Adrenal gland (tissue), 12 donors: ENCODE results near the gene PRR7. TPM values are rescaled to one million over a fixed set of nuclear protein-coding genes. Genes with fewer than 3 reads are reported as not detected.

Experiments used
- DNase-seq, 7 donors: peaks; one replicate each; pipeline ENCODE4 v3.0.0-alpha.2; 2019 to 2020
- H3K27ac ChIP-seq, 5 donors: fragments of 200-600 bp; sonication (generic) in 4 of 5; 1 replicate in 3 of 5; 2 replicates in 2 of 5; pipeline versions ENCODE4 v1.5.1 to v1.8.0; 2016 to 2020; ENCODE audit warnings: mild to moderate bottlenecking in 1 of 5
- H3K27me3 ChIP-seq: fragments of 200-600 bp; 2 replicates; pipeline ENCODE4 v1.8.0; 2021
- H3K36me3 ChIP-seq, 2 donors: fragments of 200-600 bp; replicated peaks in 1 of 2; 1 replicate in 1 of 2; 2 replicates in 1 of 2; pipeline versions ENCODE4 v1.5.1 to v1.8.0; 2018 to 2022
- H3K4me1 ChIP-seq, 2 donors: fragments of 200-600 bp; replicated peaks in 1 of 2; 1 replicate in 1 of 2; 2 replicates in 1 of 2; pipeline versions ENCODE4 v1.5.1 to v1.8.0; 2018 to 2021
- H3K4me3 ChIP-seq, 4 donors: fragments of 200-600 bp; sonication (generic) in 3 of 4; one replicate each; pipeline ENCODE4 v1.5.1; 2016 to 2018
- H3K9me3 ChIP-seq, 3 donors: fragments of 200-600 bp; sonication (generic) in 1 of 3; replicated peaks in 1 of 3; 1 replicate in 2 of 3; 2 replicates in 1 of 3; pipeline versions ENCODE4 v1.5.1 to v1.8.0; 2016 to 2021
- POLR2A ChIP-seq, 2 donors: fragments of 450-650 bp; IDR thresholded peaks; one replicate each; pipeline ENCODE4 v1.6.1; 2017; ENCODE audit warnings: antibody characterized with exemption in 2 of 2, mild to moderate bottlenecking in 2 of 2, moderate library complexity in 1 of 2
- WGBS, 4 donors: extraction: QIAGEN DNeasy Blood & Tissue Kit in 2 of 4; methylation state at CpG; one replicate each; pipeline versions ENCODE4 v1.1.5 to v1.1.7; 2013 to 2017; 5-methylcytosine and 5-hydroxymethylcytosine counted together
- intact Hi-C, 2 donors: fragments of 100-400 bp; cut with DNase I; formaldehyde crosslinking; loops; one replicate each; pipeline versions ENCODE4 v1.14.1 to v1.15.0; 2022 to 2023
- polyA plus RNA-seq, 3 donors: library from polyadenylated mRNA; stranded (reverse); fragments of 200-250 nt in 2 of 3; fragments of 350-450 nt in 1 of 3; fragmentation: Illumina TruSeq in 1 of 3; extraction: RNeasy Lipid Tissue Mini Kit (QIAGEN cat#74804) in 1 of 3; gene quantifications; one replicate each; pipeline ENCODE4 v1.2.3, GENCODE V29; 2013 to 2014
- total RNA-seq, 9 donors: library from RNA; depleted of rRNA in 4 of 9; stranded (reverse); fragments of >200 nt in 4 of 9; fragments of 120-200 nt in 1 of 9; fragmentation: NEBNext Ultra II Directional in 1 of 9; extraction: Animal tissue kit (Norgen Biotek cat#: 25700) in 1 of 9; gene quantifications; one replicate each; pipeline versions ENCODE4 v1.1.0 to v1.2.4, GENCODE V29; 2013 to 2023
- TF ChIP-seq, protein P1 (sequence below), 6 experiments: fragments of 450-650 bp in 4 of 6; fragments of 200-600 bp in 2 of 6; sonication (generic) in 1 of 6; IDR thresholded peaks; 1 replicate in 5 of 6; 2 replicates in 1 of 6; pipeline versions ENCODE4 v1.5.1 to v1.8.0; 2016 to 2021; ENCODE audit warnings: antibody characterized with exemption in 6 of 6, mild to moderate bottlenecking in 2 of 6, moderate library complexity in 1 of 6
- donor health status: healthy with polysubstance abuse.
- donor health status: Bipolar disorder and iron deficiency.
- donor health status: DM: yes; HTN: yes; CAD: no.
- donor health status: DM: no; HTN: no; CAD: no.
- donor health status: DM: no; HTN: no; CAD: no.
- donor health status: DM: yes; HTN: yes; CAD: no.

Gene PRR7
- total and polyA plus RNA-seq, 12 donors: 0.55 to 13.5 (median 6.1) TPM; not detected in 1

GRCh38 chr5:177421062-177421798 lies 25.4 kb upstream of the PRR7 start:
- Histone ChIP-seq H3K36me3 (no peaks in the 10 kb centered on the region), H3K27ac (no peak overlapping the region), H3K9me3 (no peaks in the 10 kb centered on the region), H3K4me1 (peaks cover 4 to 6% of the 10 kb centered on the region in 2 donors), H3K27me3 (no peaks in the 10 kb centered on the region), H3K4me3 (no peak overlapping the region)
- WGBS, 4 donors: 73 to 79% (median 76%) methylated on average over 6 of the region's 6 CpGs
- intact Hi-C loops: no loop called here
- TF ChIP-seq POLR2A (IDR thresholded peaks at IDR 0.05): no peak
- TF ChIP-seq, protein P1, sequence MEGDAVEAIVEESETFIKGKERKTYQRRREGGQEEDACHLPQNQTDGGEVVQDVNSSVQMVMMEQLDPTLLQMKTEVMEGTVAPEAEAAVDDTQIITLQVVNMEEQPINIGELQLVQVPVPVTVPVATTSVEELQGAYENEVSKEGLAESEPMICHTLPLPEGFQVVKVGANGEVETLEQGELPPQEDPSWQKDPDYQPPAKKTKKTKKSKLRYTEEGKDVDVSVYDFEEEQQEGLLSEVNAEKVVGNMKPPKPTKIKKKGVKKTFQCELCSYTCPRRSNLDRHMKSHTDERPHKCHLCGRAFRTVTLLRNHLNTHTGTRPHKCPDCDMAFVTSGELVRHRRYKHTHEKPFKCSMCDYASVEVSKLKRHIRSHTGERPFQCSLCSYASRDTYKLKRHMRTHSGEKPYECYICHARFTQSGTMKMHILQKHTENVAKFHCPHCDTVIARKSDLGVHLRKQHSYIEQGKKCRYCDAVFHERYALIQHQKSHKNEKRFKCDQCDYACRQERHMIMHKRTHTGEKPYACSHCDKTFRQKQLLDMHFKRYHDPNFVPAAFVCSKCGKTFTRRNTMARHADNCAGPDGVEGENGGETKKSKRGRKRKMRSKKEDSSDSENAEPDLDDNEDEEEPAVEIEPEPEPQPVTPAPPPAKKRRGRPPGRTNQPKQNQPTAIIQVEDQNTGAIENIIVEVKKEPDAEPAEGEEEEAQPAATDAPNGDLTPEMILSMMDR (IDR thresholded peaks at IDR 0.05): no peak
- no peak for DNase-seq

DNA sequence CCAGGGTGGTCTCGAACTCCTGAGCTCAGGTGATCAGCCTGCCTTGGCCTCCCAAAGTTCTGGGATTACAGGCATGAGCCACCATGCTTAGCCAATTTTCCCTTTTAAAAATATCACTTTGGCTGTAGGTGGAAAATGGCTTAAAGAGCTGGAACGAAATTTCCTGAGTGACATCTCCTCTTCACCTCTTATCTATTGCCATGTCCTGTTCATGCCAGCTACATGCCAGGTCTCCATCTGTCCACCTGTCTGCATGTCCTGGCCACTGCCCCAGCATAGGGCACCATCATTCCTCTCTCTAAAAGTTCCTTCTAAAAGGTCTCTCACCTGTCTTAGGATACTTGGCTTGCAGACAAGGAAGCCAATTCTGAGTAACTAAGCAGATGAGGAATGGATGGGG lies 22.9 kb upstream of the PRR7 start:
- H3K4me1 ChIP-seq: peaks cover 12 to 25% of the 10 kb centered on the region in 2 donors
- TF ChIP-seq POLR2A (IDR thresholded peaks at IDR 0.05): no peak
- TF ChIP-seq, protein P1 (IDR thresholded peaks at IDR 0.05): no peak
- H3K36me3 ChIP-seq: no peaks in the 10 kb centered on the region
- H3K4me3 ChIP-seq: no peak overlapping the region
- no peak overlapping the region for H3K27ac ChIP-seq
- H3K27me3 ChIP-seq: no peaks in the 10 kb centered on the region
- intact Hi-C loops: no loop called here
- DNase-seq: no peak
- no peaks in the 10 kb centered on the region for H3K9me3 ChIP-seq
- WGBS, 4 donors: 70 to 89% (median 81%) methylated on average over 2 of the region's 2 CpGs

DNA sequence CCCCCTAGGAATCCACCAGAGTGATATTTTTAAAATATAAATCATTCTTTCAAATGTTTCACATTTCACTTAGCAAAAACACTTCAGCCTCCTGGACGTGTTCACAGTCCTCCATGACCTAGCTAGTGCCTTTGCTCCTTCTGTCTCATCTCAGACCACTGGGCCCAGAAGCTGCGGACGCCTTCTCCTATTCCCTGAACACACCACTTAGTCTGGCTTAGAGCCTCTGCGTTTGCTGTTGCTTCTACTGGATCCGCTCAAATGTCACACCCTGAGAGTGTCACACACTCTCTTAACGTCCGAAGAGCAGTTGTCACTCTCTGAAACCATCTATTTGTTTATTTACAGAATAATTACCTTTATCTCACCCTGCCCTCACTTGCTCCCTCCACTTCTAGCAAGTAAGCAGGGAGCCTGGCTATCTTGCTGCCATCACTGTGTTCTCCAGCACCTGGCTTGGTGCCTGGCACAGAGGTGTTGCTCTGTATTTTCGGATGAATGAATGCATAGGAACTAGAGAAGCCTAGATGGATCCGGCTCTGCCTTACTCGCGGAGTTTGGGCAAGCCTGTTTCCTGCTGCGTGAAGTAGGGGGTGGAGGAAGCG lies 21.3 kb upstream of the PRR7 start:
- H3K4me3 ChIP-seq: peak overlapping the region in 2 of 4 donors; percentile 35 to 52
- 49 to 54% (median 51%) methylated on average over 12 to 13 of the region's 13 CpGs for WGBS, 4 donors
- peak in 2 of 7 donors; percentile 20 to 51 for DNase-seq
- no peaks in the 10 kb centered on the region for H3K9me3 ChIP-seq
- no peaks in the 10 kb centered on the region for H3K36me3 ChIP-seq
- intact Hi-C loops: no loop called here
- H3K27me3 ChIP-seq: no peaks in the 10 kb centered on the region
- H3K4me1 ChIP-seq: peaks cover 12 to 27% of the 10 kb centered on the region in 2 donors
- TF ChIP-seq, protein P1 (IDR thresholded peaks at IDR 0.05): no peak
- TF ChIP-seq POLR2A (IDR thresholded peaks at IDR 0.05): no peak
- peak overlapping the region; percentile 66 to 93 (median 92) for H3K27ac ChIP-seq

GRCh38 chr5:177425801-177426565 lies 20.6 kb upstream of the PRR7 start:
- TF ChIP-seq, protein P1 (IDR thresholded peaks at IDR 0.05): no peak
- peak; percentile 60 to 66 for TF ChIP-seq POLR2A (IDR thresholded peaks at IDR 0.05)
- H3K36me3 ChIP-seq: no peaks in the 10 kb centered on the region
- WGBS, 4 donors: 0 to 1% (median 0%) methylated on average over 18 to 52 of the region's 52 CpGs
- no peaks in the 10 kb centered on the region for H3K27me3 ChIP-seq
- peaks cover 12 to 32% of the 10 kb centered on the region in 2 donors for H3K4me1 ChIP-seq
- peak overlapping the region in 2 of 4 donors; percentile 35 to 52 for H3K4me3 ChIP-seq
- DNase-seq: peak; percentile 100
- H3K9me3 ChIP-seq: no peaks in the 10 kb centered on the region
- intact Hi-C loops: no loop called here
- H3K27ac ChIP-seq: peak overlapping the region; percentile 66 to 93 (median 92)
